ENCODE data around the gene AKR1D1. TPM values are rescaled to one million over a fixed set of nuclear protein-coding genes. Genes with fewer than 3 reads are reported as not detected.
"Not testable (repeated sequence)": the region's sequence is repeated elsewhere in the genome, so short reads cannot be mapped to it uniquely, and the experiment has no call there.

AKR1D1 gene
- total and polyA plus RNA-seq, 2 of the 13 experiments (the other 11 are each of a cell fraction or from before 2014, with no cell fraction given) = 6.9 to 37.0 TPM

DNA sequence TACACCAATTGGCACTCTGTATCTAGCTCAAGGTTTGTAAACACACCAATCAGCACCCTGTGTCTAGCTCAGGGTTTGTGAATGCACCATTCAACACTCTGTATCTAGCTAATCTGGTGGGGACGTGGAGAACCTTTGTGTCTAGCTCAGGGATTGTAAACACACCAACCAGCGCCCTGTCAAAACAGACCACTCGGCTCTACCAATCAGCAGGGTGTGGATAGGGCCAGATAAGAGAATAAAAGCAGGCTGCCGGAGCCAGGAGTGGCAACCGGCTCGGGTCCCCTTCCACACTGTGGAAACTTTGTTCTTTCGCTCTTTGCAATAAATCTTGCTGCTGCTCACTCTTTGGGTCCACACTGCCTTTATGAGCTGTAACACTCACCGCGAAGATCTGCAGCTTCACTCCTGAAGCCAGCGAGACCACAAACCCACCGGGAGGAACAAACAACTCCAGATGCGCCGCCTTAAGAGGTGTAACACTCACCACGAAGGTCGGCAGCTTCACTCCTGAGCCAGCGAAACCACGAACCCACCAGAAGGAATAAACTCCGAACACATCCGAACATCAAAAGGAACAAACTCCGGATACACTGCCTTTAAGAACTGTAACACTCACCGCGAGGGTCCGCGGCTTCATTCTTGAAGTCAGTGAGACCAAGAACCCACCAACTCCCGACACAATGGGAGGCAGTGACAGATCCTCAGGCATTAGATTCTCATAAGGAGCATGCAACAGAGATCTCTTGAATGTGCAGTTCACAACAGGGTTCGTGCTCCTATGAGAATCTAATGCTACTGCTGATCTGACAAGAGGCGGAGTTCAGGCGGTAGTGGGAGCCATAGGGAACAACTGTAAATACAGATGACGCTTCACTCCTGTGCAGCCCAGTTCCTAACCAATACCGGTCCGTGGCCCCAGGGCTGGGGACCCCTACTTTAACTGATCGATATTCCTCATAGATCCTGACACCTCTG is 70.8 kb downstream of the AKR1D1 start:
- H3K9me3 ChIP-seq (ENCODE audit: low read length); BruUV-seq (replicated peaks); H3K9ac ChIP-seq (ENCODE audit: insufficient read depth, low read depth, low read length); H3K79me2 ChIP-seq (ENCODE audit: insufficient read depth, low read length); H3K27me3 ChIP-seq (ENCODE audit: control insufficient read depth in 1 of 2, insufficient read depth in 2 of 2, low read length in 2 of 2); intact Hi-C loops (cut with micrococcal nuclease; ENCODE audit: unreplicated experiment); ATAC-seq; H2AFZ ChIP-seq (ENCODE audit: low read length); H4K20me1 ChIP-seq (ENCODE audit: insufficient read depth, low read length); H3K4me3 ChIP-seq (replicated peaks in 1 of 3; ENCODE audit: insufficient read depth in 1 of 3, low read depth in 2 of 3, low read length in 3 of 3); POLR2A ChIA-PET; FAIRE-seq; in situ Hi-C loops (cut with HindIII; ENCODE audit: extremely low pct_ligation_motif_present, low pct_unique_long_range_greater_than_20kb); H3K36me3 ChIP-seq (replicated peaks in 1 of 2; ENCODE audit: control insufficient read depth in 1 of 2, insufficient read depth in 2 of 2, low read length in 2 of 2); H3K27ac ChIP-seq (ENCODE audit: extremely low read length, insufficient read depth, low read length); H3K4me2 ChIP-seq (ENCODE audit: low read depth, low read length); DNase-seq (ENCODE audit: low spot score); CTCF ChIA-PET (ENCODE audit: low intra/inter-chr PET ratio, low total read pairs): not testable (repeated sequence)
- 97% methylated on average over 29 of the region's 32 CpGs for WGBS (ENCODE audit: low lambda C conversion rate)
- H3K4me1 ChIP-seq (ENCODE audit: insufficient read depth, low read length) = peaks cover 49% of the 10 kb centered on the region
- TF ChIP-seq, protein P1, sequence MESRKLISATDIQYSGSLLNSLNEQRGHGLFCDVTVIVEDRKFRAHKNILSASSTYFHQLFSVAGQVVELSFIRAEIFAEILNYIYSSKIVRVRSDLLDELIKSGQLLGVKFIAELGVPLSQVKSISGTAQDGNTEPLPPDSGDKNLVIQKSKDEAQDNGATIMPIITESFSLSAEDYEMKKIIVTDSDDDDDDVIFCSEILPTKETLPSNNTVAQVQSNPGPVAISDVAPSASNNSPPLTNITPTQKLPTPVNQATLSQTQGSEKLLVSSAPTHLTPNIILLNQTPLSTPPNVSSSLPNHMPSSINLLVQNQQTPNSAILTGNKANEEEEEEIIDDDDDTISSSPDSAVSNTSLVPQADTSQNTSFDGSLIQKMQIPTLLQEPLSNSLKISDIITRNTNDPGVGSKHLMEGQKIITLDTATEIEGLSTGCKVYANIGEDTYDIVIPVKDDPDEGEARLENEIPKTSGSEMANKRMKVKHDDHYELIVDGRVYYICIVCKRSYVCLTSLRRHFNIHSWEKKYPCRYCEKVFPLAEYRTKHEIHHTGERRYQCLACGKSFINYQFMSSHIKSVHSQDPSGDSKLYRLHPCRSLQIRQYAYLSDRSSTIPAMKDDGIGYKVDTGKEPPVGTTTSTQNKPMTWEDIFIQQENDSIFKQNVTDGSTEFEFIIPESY (CRISPR knock-in tag; IDR thresholded peaks at IDR 0.05) = 0 out of 2 replicates have a peak, but pooled peaks have one; percentile 18
- TF ChIP-seq NFYC (CRISPR knock-in tag; IDR thresholded peaks at IDR 0.05) (peak; percentile 52), POGZ (CRISPR knock-in tag; IDR thresholded peaks at IDR 0.05) (peak; percentile 36; the same call in 1 of the 2 replicates), NFYB (CRISPR knock-in tag; IDR thresholded peaks at IDR 0.05) (peak; percentile 43; the same call in 1 of the 2 replicates), ZMYM4 (CRISPR knock-in tag; IDR thresholded peaks at IDR 0.05) (peak; percentile 61; the same call in 1 of the 2 replicates)

All from HepG2 (cell line).